ENCODE data around the gene RAB7A.

DNA sequence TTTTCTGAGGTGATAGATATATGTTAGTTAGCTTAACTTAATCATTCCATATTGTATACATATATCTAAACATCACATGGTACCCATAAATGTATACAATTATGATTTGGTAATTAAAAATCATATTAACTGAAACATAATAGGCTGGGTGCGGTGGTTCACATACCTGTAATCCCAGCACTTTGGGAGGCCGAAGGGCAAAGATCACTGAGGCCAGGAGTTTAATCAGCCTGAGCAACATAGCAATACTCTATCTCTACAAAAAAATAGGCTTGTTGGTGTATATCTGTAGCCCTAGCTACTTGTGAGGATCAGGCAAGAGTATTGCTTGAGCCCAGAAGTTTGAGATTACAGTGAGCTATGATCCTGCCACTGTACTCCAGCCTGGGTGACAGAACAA, 20.9 kb downstream of the RAB7A start:
- TF ChIP-seq CTCF (IDR thresholded peaks at IDR 0.05) = no peak
- no peak for TF ChIP-seq POLR2A (IDR thresholded peaks at IDR 0.05)
